ENCODE measurements around the gene BCAS3.

BCAS3 gene

GRCh38 chr17:61132524-61132923 is 454.9 kb downstream of the BCAS3 start:
- H4K20me1 ChIP-seq (ENCODE audit: insufficient read depth, low read length) = no peaks in the 10 kb centered on the region
- no peak for TF ChIP-seq EZH2phosphoT487 (IDR thresholded peaks at IDR 0.05; ENCODE audit: low read depth)
- TF ChIP-seq CTCF (IDR thresholded peaks at IDR 0.05; ENCODE audit: low read depth, low read length) = no peak
- no peak overlapping the region for H3K4me3 ChIP-seq (ENCODE audit: low read length)
- H3K4me2 ChIP-seq (ENCODE audit: low read length) = no peak overlapping the region
- no peaks in the 10 kb centered on the region for H3K27me3 ChIP-seq (ENCODE audit: low read depth, low read length)
- H3K4me1 ChIP-seq (ENCODE audit: low read length) = no peaks in the 10 kb centered on the region
- H3K36me3 ChIP-seq (replicated peaks; ENCODE audit: low read depth, low read length) = no peaks in the 10 kb centered on the region
- no peaks in the 10 kb centered on the region for H3K9me3 ChIP-seq (ENCODE audit: insufficient read depth, low read length)
- H3K27ac ChIP-seq (ENCODE audit: low read length) = no peak overlapping the region
- no peak overlapping the region for H3K9ac ChIP-seq (ENCODE audit: low read length)
- no peak overlapping the region for H2AFZ ChIP-seq (ENCODE audit: low read depth, low read length)
- no peaks in the 10 kb centered on the region for H3K79me2 ChIP-seq (ENCODE audit: low read length)

GRCh38 chr17:61133853-61134252 is 456.2 kb downstream of the BCAS3 start:
- TF ChIP-seq CTCF (IDR thresholded peaks at IDR 0.05; ENCODE audit: low read depth, low read length) = no peak
- TF ChIP-seq EZH2phosphoT487 (IDR thresholded peaks at IDR 0.05; ENCODE audit: low read depth) = no peak
- Histone ChIP-seq H3K4me2 (ENCODE audit: low read length) (no peak overlapping the region), H3K9me3 (ENCODE audit: insufficient read depth, low read length) (no peaks in the 10 kb centered on the region), H3K79me2 (ENCODE audit: low read length) (no peaks in the 10 kb centered on the region), H3K4me1 (ENCODE audit: low read length) (peaks cover 6% of the 10 kb centered on the region), H3K36me3 (replicated peaks; ENCODE audit: low read depth, low read length) (no peaks in the 10 kb centered on the region), H3K4me3 (ENCODE audit: low read length) (no peak overlapping the region), H4K20me1 (ENCODE audit: insufficient read depth, low read length) (no peaks in the 10 kb centered on the region), H2AFZ (ENCODE audit: low read depth, low read length) (no peak overlapping the region), H3K9ac (ENCODE audit: low read length) (no peak overlapping the region), H3K27ac (ENCODE audit: low read length) (no peak overlapping the region), H3K27me3 (ENCODE audit: low read depth, low read length) (no peaks in the 10 kb centered on the region)

- Histone ChIP-seq H3K4me2 (ENCODE audit: low read length) (no peak overlapping the region), H3K9me3 (ENCODE audit: insufficient read depth, low read length) (no peaks in the 10 kb centered on the region), H3K4me3 (ENCODE audit: low read length) (no peak overlapping the region), H3K27ac (ENCODE audit: low read length) (no peak overlapping the region), H3K4me1 (ENCODE audit: low read length) (peaks cover 14% of the 10 kb centered on the region), H3K27me3 (ENCODE audit: low read depth, low read length) (no peaks in the 10 kb centered on the region), H3K79me2 (ENCODE audit: low read length) (no peaks in the 10 kb centered on the region), H3K9ac (ENCODE audit: low read length) (no peak overlapping the region), H3K36me3 (replicated peaks; ENCODE audit: low read depth, low read length) (no peaks in the 10 kb centered on the region), H4K20me1 (ENCODE audit: insufficient read depth, low read length) (no peaks in the 10 kb centered on the region), H2AFZ (ENCODE audit: low read depth, low read length) (no peak overlapping the region)
- TF ChIP-seq CTCF (IDR thresholded peaks at IDR 0.05; ENCODE audit: low read depth, low read length) (no peak), EZH2phosphoT487 (IDR thresholded peaks at IDR 0.05; ENCODE audit: low read depth) (no peak)
Observed at GRCh38 chr17:61134551-61135235, 457.0 kb downstream of the BCAS3 start.

DNA sequence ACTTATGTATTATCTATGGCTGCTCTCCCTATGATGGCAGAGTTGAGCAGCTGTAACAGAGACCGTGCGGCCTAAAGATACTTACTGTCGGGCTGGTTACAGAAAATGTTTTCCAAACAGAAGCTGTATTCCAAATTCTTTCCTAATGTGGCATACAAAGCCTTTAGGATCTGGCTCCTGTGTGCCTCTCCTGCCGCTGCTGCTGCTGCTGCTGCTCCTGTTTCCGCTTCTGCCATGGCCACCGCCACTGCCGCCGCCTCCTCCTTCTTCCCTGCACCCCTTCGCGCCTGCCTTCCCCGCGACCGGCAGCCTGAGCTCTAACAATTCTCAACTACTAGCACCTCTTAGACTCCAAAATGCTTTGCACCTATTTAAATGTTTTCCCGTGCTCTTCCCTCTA is 458.1 kb downstream of the BCAS3 start:
- Histone ChIP-seq H3K79me2 (ENCODE audit: low read length) (no peaks in the 10 kb centered on the region), H3K4me2 (ENCODE audit: low read length) (no peak overlapping the region), H3K27ac (ENCODE audit: low read length) (no peak overlapping the region), H2AFZ (ENCODE audit: low read depth, low read length) (no peak overlapping the region), H3K4me1 (ENCODE audit: low read length) (peaks cover 14% of the 10 kb centered on the region), H3K9me3 (ENCODE audit: insufficient read depth, low read length) (no peaks in the 10 kb centered on the region), H3K9ac (ENCODE audit: low read length) (no peak overlapping the region), H3K36me3 (replicated peaks; ENCODE audit: low read depth, low read length) (no peaks in the 10 kb centered on the region), H4K20me1 (ENCODE audit: insufficient read depth, low read length) (no peaks in the 10 kb centered on the region), H3K27me3 (ENCODE audit: low read depth, low read length) (no peaks in the 10 kb centered on the region), H3K4me3 (ENCODE audit: low read length) (no peak overlapping the region)
- TF ChIP-seq CTCF (IDR thresholded peaks at IDR 0.05; ENCODE audit: low read depth, low read length) (no peak), EZH2phosphoT487 (IDR thresholded peaks at IDR 0.05; ENCODE audit: low read depth) (no peak)

Measured in OCI-LY3 (cell line).